ENCODE results near the gene ANKS3.

- TF ChIP-seq CTCF (IDR thresholded peaks at IDR 0.05) (no peak), POLR2A (IDR thresholded peaks at IDR 0.05) (no peak)
These were observed 4.2 kb downstream of the ANKS3 start for GRCh38 chr16:4729876-4730275.
